Stimulated activated CD8-positive, alpha-beta memory T cell treated with anti-CD3 and anti-CD28 coated beads, Interleukin-15, amount 100 ng/mL, for 4 hours (primary cell): Measurements from ENCODE around the gene HTT-AS.
"Not testable (repeated sequence)": the region's sequence is repeated elsewhere in the genome, so short reads cannot be mapped to it uniquely, and the experiment has no call there.

ENCODE experiments used
- DNase-seq, 2 donors: peaks; one replicate each; pipeline ENCODE4 v3.0.0-alpha.2; 2020; ENCODE audit warnings: low read depth in 2 of 2

HTT-AS gene

DNA sequence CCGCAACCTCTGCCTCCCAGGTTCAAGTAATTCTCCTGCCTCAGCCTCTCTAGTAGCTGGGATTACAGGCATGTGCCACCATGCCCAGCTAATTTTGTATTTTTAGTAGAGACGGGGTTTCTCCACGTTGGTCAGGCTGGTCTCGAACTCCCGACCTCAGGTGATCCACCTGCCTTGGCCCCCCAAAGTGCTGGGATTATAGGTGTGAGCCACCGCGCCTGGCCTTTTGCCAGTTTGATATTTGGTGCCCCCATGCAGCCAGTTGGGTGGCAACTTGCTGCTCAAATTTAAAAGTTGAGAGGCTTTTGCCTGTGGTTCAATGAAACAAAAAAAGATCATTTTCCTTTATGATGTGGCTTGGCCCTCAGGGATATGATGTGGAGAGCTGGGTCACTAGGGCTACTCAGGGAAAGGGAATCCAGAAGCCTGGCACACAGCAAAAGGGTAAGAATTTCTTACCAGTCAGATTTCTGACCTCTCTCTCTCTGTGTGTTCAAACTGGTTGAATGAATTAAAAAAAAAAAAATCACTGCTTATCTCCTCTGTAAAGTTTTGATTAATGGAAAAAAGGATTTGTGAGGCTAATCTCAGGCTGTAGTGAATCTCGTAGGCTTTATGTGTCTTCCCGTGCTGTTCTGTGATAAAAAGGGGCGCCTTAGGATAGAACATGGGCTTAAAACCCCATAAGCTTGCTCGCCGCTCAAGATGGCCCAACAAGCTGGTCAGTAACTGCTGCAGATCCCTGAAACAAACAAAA is 23.0 kb downstream of the HTT-AS start:
- DNase-seq, result not testable (repeated sequence)

DNA sequence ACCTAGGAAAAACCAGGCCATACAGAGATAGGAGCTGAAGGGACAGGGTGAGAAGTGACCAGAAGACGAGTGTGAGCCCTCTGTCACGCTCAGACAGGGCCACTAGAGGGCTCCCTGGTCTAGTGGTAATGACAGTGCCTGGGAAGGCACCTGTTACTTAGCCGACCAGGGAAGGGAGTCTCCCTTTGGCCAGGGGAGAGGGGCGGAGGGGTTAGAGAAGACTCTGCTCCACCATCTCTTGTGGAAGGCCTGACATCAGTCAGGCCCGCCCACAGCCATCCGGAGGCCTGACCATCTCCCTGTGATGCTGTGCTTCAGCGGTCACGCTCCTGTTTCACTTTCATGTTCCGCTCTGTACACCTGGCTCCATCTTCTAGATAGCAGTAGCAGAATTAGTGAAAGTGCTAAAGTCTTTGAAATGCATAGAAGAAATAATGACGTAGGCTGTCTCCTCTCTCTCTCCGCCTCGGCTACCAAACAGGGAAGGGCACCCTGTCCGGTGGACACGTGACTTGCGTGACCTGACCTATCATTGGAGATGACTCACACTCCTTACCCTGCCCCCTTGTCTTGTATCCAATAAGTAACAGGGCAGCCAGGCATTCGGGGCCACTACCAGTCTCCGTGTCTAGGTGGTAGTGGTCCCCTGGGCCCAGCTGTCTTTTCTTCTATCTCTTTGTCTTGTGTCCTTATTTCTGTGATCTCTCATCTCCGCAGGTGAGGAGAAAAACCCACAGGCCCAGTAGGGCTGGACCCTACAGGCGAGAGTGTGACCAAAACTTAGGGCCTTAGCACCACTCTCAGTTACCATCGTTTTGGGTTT is 26.7 kb downstream of the HTT-AS start:
- peak; percentile 51 to 53 for DNase-seq

DNA sequence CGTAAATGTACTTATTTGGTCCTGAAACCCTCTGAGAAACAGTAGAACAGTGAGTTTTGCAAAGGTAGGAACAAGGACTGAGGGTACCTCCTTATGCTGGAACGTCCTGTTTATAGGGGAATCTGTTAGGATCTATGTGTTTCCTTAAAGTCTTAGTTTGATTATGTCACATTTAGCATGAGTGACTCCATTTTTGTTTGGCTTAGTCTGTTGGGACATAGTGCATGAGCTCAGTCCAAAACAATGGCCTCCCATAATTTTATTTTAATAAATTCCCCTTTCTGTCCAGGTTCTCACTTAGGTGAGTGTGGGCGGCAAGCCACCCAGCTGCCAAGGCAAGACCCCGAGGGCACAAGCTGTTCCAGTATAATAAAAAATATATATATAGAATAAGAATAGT is 27.7 kb downstream of the HTT-AS start:
- no peak for DNase-seq

DNA sequence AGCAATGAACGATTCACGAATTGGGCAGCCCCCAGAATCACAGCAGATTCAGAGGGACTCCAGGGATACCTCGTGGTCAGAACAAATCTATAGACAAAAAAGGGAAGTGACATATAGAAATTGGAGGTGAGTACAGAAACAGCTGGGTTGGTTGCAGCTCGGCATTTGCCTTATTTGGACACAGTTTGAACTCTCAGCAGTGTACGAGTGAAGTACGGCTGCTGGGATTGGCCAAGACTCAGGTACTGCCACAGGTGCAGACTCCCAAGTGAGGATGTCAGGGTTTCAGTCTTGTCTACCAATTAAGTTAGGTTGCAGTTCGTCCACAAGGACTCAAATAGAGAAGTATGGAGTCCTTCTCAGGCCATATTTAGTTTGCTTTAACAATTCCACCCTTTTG is 28.2 kb downstream of the HTT-AS start:
- DNase-seq, result no peak

DNA sequence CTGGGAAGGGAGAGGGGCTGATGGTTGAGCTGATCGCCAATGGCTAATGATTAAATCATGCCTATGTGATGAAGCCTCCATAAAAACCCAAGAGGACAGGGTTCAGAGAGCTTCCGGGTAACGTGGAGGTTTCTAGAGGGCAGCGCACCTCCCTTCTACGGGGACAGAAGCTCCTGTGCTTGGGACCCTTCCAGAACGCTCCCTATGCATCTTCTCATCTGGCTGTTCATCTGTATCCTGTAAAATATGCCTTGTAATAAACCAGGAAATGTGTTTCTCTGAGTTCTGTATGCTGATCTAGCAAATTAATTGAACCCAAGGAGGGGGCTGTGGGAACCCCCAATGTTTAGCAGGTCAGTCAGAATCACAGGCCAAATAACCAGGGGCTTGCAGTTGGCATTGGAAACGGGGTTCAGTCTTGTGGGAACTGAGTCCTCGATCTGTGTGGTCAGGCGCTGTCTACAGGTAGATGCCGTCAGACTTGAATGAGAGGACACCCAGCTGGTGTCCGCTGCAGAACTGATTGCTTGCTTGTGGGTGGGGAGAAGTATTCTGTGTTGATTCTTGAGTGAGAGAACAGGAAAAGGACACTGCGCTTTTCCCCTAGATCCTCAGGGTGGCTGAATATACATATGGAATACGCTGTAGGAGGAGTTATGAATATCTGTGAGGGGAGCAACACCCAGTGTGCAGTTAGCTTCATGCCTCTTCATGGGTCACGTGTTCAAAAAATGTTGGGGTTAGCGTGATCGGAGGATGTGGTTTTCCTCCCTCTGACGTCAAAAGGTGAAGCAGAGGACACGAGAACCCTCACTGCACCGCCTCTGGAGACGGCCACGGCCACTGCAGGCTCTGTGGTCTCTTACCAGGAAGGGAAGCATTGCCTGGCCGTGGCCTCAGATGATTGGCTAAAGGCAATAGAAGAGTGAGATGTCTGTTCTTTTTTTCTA is 29.2 kb downstream of the HTT-AS start:
- DNase-seq, result peak; percentile 49 to 56

DNA sequence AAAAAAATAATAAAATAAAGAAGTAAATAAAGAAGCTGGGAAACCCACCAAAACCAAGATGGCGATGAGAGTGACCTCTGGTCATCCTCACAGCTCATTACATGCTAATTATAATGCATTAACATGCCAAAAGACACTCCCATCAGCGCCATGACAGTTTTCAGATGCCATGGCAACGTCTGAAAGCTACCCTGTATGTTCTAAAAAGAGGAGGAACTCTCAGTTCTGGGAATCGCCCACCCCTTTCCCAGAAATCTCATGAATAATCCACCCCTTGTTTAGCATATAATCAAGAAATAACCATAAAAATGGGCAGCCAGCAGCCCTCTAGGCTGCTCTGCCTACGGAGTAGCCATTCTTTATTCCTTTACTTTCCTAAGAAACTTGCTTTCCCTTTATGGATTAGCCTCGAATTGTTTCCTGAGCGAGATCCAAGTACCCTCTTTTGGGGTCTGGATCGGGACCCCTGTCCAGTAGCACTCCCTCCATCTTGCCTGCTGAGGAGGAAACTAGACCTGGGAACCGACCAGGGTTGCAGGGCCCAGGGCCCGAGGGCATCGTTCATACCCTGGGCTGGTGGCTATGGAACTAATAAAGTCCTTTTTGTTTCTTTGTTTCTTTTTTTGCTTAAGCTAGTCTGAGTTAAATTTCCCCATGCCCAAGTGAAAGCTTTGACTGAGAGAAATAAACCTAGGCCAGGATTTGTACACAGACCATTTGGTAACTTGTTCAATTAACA is 30.9 kb downstream of the HTT-AS start:
- DNase-seq, result no peak

DNA sequence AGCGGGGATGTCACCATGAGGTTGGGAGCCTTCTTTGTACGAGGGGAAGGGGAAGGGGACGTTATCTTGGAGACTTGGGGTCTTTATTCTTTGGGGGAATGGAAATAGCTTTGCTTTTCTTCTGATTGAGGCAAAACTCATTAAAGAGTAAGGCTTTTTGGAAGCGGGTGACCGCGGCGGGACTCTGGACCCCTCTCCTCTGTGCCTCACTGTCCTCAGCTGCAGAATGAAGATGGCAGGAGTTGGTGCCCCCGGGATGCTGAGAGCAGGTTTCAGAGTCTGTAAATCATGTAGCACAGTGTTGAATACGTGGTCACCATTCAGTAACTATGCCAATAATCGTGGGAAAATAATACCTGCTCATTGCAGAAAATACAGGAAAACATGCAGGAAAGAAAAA is 32.1 kb downstream of the HTT-AS start:
- DNase-seq, result no peak

DNA sequence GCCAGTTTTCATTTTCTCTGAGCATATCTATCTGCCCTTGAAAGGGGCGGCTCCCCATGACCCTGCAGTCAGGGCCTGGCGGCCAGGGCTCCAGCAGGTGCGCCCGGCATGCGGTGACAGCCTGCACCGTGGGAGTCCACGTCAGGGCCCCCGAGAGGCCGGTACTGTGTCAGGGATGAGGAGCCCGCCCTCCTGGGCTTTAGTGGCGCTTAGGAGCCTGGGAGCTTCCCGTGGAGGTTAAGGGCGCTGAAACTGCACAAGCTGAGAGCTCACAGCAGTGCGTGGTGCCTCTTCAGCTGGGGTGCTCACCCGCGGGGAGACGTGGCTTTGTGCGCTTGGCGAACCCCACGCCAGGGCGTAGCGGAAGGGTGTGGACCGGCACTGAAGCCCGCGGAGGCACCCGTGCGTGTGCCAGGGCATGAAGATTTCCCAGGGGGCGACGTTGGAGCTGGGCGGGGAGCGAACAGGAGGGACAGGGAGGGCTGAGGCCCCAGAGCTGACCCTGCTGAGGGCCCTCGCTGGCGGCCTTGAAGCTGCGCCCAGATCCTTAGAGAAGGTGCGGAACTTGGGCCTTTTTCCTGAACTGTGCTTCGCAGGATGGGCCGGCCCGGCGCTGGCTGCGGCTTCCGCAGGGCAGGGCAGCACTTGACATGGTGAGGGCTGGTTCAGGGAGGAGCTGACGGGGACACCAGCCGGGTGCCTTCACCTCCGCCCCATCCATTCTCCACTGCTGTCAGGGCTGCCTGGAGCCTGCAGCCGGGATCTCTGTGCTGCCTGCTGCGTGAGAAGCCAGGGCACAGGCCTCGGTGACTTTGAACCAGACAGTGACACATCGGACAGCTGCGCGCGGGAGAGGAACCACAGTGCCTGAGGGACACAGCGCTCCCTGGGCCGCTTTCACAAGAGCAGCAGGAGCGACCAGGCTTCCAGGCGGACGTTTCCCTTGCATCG is 32.9 kb downstream of the HTT-AS start:
- DNase-seq, result no peak

DNA sequence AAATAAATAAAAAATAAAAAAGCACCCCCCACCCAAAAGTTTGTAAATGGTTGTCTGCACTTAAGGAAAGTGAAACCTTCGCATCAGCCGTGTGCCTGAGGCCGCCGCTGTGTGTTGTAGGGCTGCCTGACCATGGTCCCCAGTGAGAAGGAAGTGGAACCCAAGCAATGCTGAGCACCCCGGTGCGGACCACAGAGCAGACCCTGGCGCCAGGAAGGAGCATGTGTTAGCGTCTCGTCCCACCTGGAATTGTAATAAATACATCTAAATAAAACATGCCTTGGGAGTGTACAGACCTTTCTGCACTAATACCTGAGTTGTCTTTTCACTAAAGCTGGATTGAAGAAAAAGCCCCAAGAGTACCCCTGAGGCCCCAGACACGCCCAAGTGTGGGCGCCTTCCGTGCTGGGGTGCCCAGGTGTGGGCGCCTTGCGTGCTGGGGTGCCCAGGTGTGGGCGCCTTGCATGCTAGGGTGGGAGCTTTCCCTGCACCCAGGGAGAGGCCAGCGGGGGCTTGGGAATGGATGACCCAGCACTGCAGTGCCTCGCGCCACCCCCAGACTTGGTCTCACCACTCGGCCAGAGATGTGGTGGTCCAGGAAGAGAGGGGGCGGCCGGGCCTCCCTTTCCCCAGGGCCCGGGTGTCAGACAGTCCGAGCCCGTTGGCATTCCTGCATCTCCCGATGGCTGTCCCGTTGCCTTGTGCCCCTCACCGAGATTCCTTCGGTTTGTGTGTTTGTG is 33.7 kb downstream of the HTT-AS start:
- DNase-seq, result no peak

DNA sequence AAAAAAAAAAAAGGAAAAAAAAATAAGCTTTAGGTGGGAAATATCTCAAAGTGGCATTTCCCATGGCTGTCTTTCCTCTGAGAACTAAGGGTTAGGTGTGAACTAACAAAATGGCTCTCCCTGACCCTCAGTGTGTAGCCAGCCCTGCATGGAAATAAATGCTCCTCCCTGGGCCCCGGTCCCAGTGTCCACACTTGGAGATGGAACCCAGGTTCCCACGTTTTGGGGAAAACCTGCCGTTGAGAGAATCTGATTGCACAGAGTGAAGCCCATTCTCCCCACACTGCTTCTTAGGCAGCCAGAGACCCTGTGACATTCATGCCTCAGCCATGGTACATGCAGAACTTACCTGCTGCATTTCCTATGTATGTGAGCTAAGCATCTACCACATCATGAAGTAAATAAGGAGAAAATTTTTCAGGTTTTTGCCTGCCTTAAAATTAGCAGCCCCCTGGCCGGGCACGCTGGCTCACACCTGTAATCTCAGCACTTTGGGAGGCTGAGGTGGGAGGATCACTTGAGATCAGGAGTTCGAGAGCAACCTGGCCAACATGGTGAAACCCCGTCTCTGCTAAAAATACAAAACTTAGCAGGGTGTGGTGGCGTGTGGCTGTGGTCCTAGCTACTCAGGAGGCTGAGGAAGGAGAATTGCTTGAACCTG is 34.5 kb downstream of the HTT-AS start:
- DNase-seq, result no peak

DNA sequence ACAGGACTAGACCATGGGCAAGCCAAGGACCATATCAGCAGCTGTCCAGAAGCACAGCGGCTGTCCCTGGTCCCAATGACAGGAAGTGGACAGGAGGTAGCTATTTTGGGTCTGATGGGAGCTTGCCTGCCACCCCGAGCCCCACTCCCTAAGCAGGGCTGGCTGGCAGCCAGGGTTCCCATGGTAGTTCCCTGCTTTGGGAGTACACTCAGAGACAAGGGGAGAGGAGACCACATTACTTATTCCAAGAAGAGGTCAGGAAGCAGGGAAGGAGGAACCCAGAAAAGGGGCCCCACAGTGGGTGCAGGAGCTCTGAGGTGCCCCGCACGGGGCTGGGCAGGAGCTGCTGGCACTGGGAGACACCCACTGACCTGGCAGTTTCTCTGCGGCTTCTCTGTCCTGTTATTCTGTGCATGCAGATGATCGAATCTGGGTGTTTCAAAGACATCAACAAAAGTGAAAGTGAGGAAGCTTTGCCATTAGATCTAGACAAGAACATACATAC is 36.3 kb downstream of the HTT-AS start:
- no peak for DNase-seq

DNA sequence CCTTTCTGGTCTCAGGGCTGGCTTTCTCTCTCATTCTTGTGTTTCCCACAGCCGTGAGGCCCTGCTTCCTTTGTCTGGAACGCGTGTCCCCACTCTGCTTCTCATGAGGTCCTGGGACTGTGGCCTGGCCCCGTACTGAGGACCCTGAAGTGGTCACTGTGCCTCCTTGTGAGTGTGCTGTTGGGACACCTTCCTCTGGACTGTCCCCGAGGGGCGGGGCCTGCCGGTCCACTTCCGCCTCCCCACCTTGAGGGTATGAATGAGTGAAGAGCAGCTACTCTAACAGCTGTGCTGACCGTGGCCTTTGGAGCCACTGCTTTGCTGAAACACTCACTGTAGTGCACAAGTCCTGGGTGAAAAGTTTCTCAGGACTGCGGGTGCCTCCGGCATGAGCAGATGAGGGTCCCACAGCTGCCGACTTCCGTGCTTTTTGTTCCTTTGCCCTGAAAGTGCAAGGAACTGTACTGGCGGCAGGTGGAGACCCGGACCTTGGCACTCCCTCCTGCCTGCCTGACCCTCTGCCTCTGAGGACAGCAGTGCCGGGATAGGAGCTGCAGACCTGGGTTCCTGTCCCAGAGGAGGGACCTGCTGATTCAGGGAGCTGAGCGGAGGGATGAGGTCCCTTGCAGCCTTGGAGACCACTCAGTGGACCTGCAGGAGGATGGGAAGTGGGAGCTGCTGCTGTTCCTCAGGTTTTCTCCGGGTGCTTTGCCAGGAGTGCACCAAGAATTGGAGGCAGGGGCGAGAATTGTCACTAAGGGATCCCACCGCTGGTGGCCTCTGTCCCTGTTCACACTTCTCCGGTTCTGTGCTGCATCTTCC is 38.0 kb downstream of the HTT-AS start:
- no peak for DNase-seq

DNA sequence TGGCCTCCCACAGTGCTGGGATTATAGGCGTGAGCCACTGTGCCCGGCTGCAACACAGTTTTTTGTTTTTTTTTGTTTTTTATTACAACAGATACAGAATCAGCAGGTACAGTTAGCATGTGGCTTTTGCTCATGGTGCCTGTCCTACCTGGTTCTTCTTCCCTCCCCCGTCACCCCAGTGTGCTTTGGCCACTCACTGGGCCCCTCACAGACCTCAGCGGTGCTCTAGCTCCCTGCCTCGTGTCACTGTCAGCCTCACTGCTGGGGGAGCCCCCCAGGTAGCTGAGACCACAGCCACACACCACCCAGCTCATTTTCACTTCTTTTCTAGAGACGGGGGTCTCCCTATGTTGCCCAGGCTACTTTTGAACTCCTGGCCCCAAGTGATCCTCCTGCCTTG is 38.7 kb downstream of the HTT-AS start:
- DNase-seq, result no peak

DNA sequence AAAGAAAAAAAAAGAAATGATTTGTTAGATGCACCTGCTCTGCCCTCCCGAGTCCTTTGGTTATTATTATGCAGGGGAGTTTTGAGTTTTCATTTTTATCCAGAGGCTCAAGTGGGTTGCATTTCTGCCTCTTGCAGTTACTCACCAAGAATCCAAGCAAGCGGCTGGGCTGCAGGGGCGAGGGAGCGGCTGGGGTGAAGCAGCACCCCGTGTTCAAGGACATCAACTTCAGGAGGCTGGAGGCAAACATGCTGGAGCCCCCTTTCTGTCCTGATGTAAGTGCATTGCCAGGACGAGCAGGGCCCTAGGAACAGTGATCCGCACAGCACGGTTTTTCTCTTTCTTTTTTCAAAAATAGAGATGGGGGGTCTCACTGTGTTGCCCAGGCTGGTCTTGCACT is 39.1 kb downstream of the HTT-AS start:
- no peak for DNase-seq

DNA sequence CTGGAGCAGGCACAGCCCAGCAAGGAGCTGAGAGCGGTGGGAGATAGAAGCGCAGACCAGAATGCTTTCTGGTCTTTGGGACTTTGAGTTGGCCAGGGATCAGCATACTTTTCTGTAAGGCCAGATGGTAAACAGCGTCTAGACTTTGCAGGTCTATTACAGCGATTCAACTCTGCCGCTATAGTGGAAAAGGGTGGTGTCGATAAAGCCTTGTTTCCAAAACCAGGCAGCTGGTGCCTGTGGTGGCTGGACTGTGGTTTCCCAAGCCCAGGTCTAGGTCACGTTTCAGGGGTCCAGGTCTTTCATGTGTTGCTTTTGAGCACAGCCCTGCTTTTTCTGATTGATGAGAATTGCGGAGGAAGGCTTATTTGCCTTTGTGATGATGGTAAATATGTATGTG is 40.1 kb downstream of the HTT-AS start:
- no peak for DNase-seq

DNA sequence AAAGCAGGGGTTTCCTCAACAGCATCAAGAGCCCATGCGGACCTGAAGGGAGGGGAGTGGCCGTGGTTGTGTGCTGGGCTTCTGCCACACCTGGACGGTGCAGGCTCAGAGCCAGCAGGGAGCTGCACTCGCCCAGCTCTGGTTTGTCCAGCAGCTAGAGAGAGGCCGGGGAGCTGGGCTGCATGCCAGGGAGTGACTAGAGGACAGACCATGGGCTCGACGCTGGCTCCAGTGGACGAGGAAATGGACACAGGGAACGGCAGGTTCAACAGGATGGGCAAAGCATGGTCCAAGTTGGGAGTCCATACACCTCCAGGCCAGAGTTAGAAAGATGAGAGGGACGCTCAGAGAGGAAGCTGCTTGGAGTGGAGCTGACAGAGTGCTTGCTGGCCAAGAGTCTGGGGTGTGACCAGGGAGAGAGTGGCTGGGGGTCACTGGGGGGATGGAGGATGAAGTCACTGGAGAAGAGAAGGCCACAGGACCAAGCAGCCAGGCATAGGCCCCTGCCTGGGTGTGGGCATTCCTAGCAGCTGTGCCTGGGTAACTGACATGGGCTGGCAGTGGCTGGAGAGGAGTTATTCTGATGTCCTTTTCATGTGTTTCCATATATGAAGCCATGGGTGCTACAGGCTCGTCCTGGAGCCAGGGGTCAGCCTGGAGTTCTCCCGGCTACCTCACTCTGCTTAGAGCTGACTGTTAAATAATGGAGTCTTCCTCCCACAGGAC is 42.8 kb downstream of the HTT-AS start:
- DNase-seq, result no peak
